ENCODE measurements around the gene GUCY2D.

The GUCY2D gene

GRCh38 chr17:8062807-8063483, 60.5 kb downstream of the GUCY2D start:
- 3% methylated on average over 12 of the region's 15 CpGs for WGBS
- no peaks in the 10 kb centered on the region for H3K9me3 ChIP-seq (ENCODE audit: insufficient read depth, low read depth, low read length)
- H3K27ac ChIP-seq (ENCODE audit: low read depth, low read length) = no peak overlapping the region
- peaks cover 35% of the 10 kb centered on the region for H3K4me1 ChIP-seq (ENCODE audit: insufficient read depth, low read length)
- H3K4me3 ChIP-seq (ENCODE audit: low read length) = peak overlapping the region; percentile 58
- H3K36me3 ChIP-seq (ENCODE audit: insufficient read depth, low read length) = no peaks in the 10 kb centered on the region
- H3K27me3 ChIP-seq (ENCODE audit: insufficient read depth, low read length) = peaks cover 79% of the 10 kb centered on the region
- H3K9ac ChIP-seq (ENCODE audit: low read depth, low read length) = no peak overlapping the region

GRCh38 chr17:8063761-8064534, 61.5 kb downstream of the GUCY2D start:
- H3K4me1 ChIP-seq (ENCODE audit: insufficient read depth, low read length) = peaks cover 35% of the 10 kb centered on the region
- H3K9me3 ChIP-seq (ENCODE audit: insufficient read depth, low read depth, low read length) = no peaks in the 10 kb centered on the region
- peaks cover 81% of the 10 kb centered on the region for H3K27me3 ChIP-seq (ENCODE audit: insufficient read depth, low read length)
- H3K27ac ChIP-seq (ENCODE audit: low read depth, low read length) = no peak overlapping the region
- whole genome bisulfite sequencing = 3% methylated on average over 8 of the region's 28 CpGs
- no peaks in the 10 kb centered on the region for H3K36me3 ChIP-seq (ENCODE audit: insufficient read depth, low read length)
- H3K9ac ChIP-seq (ENCODE audit: low read depth, low read length) = no peak overlapping the region
- H3K4me3 ChIP-seq (ENCODE audit: low read length) = peak overlapping the region; percentile 58

DNA sequence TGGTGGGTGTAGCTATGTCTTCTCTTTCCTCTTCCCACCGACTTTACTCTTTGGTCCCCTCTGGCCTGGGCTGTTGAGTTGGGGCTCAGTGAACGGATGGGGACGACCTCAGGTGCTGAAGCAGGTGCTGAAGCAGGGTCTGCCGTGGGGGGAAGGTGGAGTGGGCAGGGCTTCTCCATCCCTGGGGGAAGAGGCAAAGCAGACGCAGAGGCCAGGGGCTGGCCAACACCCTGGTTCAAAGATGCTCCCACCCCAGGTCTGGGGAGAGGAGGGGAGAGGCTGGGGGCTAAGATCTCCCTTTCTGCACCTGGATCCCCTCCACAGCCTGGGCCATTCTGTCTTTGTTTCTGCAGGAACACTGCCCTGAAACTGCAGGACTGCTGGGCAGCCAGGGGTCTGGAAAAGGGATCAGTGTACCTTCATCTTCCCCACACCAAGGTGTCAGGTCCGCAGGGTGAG, 62.2 kb downstream of the GUCY2D start:
- H3K4me3 ChIP-seq (ENCODE audit: low read length) = no peak overlapping the region

DNA sequence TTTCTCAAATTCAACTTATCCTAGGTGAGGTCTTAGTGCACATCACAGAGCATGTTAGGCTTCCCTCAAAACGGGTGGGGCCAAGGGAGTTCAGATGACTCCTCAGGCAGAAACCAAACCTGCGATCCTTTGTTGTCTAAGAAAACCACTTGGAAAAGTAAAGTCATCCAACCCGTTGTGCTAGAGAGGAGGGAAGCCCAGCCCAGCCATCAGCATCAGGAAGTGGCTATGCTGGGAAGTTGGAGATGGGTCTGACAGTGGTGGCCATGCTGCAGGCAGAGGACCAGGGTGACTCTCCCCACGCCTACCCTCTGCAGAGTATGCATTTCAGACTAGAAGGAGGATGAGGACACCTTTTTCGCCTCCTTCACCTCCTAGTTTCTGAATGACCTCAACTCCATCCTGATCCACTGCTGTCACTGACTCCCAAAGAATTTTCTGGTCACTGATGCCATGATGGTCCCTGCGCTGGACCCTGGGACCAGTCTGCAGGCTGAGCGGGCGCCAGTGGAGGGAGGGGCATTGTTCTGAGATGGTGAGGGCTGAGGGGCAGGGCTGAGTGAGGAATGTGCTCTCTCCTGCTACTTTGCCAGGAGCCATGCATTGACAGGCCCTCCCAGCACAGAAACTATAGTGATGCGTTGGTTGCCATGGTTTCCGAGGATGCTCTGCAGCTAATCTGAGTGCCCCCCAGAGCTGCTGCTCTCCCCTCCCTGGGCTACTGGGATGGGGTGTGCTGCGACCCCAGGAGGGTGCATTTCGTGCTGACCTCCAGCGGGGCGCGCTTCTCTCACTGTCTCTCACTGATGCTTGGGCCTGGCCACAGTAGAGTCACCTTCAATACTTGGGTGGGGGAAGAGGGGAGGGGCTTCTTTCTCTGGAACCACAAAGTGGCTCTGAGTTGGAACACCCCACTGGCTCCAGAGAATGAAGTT, 64.7 kb downstream of the GUCY2D start:
- peaks cover 82% of the 10 kb centered on the region for H3K27me3 ChIP-seq (ENCODE audit: insufficient read depth, low read length)
- H3K9me3 ChIP-seq (ENCODE audit: insufficient read depth, low read depth, low read length) = no peaks in the 10 kb centered on the region
- no peaks in the 10 kb centered on the region for H3K36me3 ChIP-seq (ENCODE audit: insufficient read depth, low read length)
- H3K4me1 ChIP-seq (ENCODE audit: insufficient read depth, low read length) = peaks cover 19% of the 10 kb centered on the region
- no peak overlapping the region for H3K27ac ChIP-seq (ENCODE audit: low read depth, low read length)
- no peak overlapping the region for H3K4me3 ChIP-seq (ENCODE audit: low read length)
- no peak overlapping the region for H3K9ac ChIP-seq (ENCODE audit: low read depth, low read length)
- WGBS = 69% methylated on average over 15 of the region's 15 CpGs

More for the DNA sequence above, 62.2 kb downstream of the GUCY2D start:
- WGBS = 55% methylated on average over 5 of the region's 6 CpGs
- H3K27ac ChIP-seq (ENCODE audit: low read depth, low read length) = no peak overlapping the region
- H3K27me3 ChIP-seq (ENCODE audit: insufficient read depth, low read length) = peaks cover 81% of the 10 kb centered on the region
- no peaks in the 10 kb centered on the region for H3K36me3 ChIP-seq (ENCODE audit: insufficient read depth, low read length)
- peaks cover 35% of the 10 kb centered on the region for H3K4me1 ChIP-seq (ENCODE audit: insufficient read depth, low read length)
- no peak overlapping the region for H3K9ac ChIP-seq (ENCODE audit: low read depth, low read length)
- H3K9me3 ChIP-seq (ENCODE audit: insufficient read depth, low read depth, low read length) = no peaks in the 10 kb centered on the region

DNA sequence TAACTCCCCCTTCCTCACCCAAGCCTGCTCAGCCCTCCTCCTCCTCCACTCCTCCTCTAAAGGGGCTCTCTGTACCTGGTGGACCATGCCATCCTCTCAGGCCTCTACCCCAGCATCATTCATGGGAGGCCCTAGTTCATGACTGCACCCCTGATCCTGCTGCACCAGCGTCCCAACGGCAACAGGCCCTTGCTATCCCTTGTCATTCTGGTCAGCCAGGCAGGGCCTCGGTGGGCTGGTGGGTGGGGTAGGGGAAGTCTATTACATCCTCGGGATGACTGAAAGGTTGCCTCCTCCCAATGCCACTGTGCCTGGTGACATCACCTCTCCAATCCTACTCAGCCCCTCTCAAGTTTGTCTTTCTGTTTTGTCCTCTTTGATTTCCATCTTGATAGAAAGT, 65.4 kb downstream of the GUCY2D start:
- 81% methylated on average over 3 of the region's 4 CpGs for WGBS
- no peak overlapping the region for H3K4me3 ChIP-seq (ENCODE audit: low read length)
- H3K27ac ChIP-seq (ENCODE audit: low read depth, low read length) = no peak overlapping the region
- H3K27me3 ChIP-seq (ENCODE audit: insufficient read depth, low read length) = peaks cover 82% of the 10 kb centered on the region
- H3K9me3 ChIP-seq (ENCODE audit: insufficient read depth, low read depth, low read length) = no peaks in the 10 kb centered on the region
- H3K4me1 ChIP-seq (ENCODE audit: insufficient read depth, low read length) = peaks cover 12% of the 10 kb centered on the region
- H3K36me3 ChIP-seq (ENCODE audit: insufficient read depth, low read length) = no peaks in the 10 kb centered on the region
- no peak overlapping the region for H3K9ac ChIP-seq (ENCODE audit: low read depth, low read length)

GRCh38 chr17:8068736-8069586, 66.5 kb downstream of the GUCY2D start:
- Histone ChIP-seq H3K36me3 (ENCODE audit: insufficient read depth, low read length) (no peaks in the 10 kb centered on the region), H3K4me1 (ENCODE audit: insufficient read depth, low read length) (peaks cover 4% of the 10 kb centered on the region; the same call in 1 of the 2 replicates)

GRCh38 chr17:8069587-8069860, 67.1 kb downstream of the GUCY2D start:
- Histone ChIP-seq H3K27me3 (ENCODE audit: insufficient read depth, low read length) (peaks cover 85% of the 10 kb centered on the region), H3K36me3 (ENCODE audit: insufficient read depth, low read length) (no peaks in the 10 kb centered on the region), H3K9ac (ENCODE audit: low read depth, low read length) (no peak overlapping the region)

More at GRCh38 chr17:8068736-8069586, 66.5 kb downstream of the GUCY2D start:
- Histone ChIP-seq H3K27ac (ENCODE audit: low read depth, low read length) (no peak overlapping the region), H3K9ac (ENCODE audit: low read depth, low read length) (no peak overlapping the region), H3K4me3 (ENCODE audit: low read length) (no peak overlapping the region), H3K9me3 (ENCODE audit: insufficient read depth, low read depth, low read length) (no peaks in the 10 kb centered on the region), H3K27me3 (ENCODE audit: insufficient read depth, low read length) (peaks cover 83% of the 10 kb centered on the region)
- WGBS = 87% methylated on average over 9 of the region's 9 CpGs

More at GRCh38 chr17:8069587-8069860, 67.1 kb downstream of the GUCY2D start:
- Histone ChIP-seq H3K9me3 (ENCODE audit: insufficient read depth, low read depth, low read length) (no peaks in the 10 kb centered on the region), H3K4me1 (ENCODE audit: insufficient read depth, low read length) (0 out of 2 replicates have a peak, but pooled peaks cover under 1% of the 10 kb centered on the region), H3K4me3 (ENCODE audit: low read length) (no peak overlapping the region), H3K27ac (ENCODE audit: low read depth, low read length) (no peak overlapping the region)
- 77% methylated on average over 3 of the region's 3 CpGs for WGBS

Measured in HUES64 (cell line).